GM23338 (cell line): ENCODE measurements around the gene STRBP.

Experiments
- CREB1 ChIP-seq: fragments of 250-450 bp; sonication (Bioruptor Pico); IDR thresholded peaks from 2 replicates; pipeline ENCODE4 v1.5.0; 2020; ENCODE audit warnings: low read depth, mild to moderate bottlenecking, moderate library complexity
- EZH2 ChIP-seq: fragments of 200-600 bp; sonication (generic); IDR thresholded peaks from one replicate; pipeline ENCODE4 v1.8.0; 2017; ENCODE audit warnings: antibody characterized with exemption, mild to moderate bottlenecking, low read depth; ENCODE audit not compliant: unreplicated experiment
- EZH2phosphoT487 ChIP-seq: fragments of 200-600 bp; sonication (generic); IDR thresholded peaks from one replicate; pipeline ENCODE4 v1.8.1; 2018; ENCODE audit warnings: antibody characterized with exemption; ENCODE audit not compliant: unreplicated experiment
- JUNB ChIP-seq: IDR thresholded peaks from one replicate; pipeline ENCODE4 v1.6.1; 2016; ENCODE audit warnings: antibody characterized with exemption; ENCODE audit not compliant: unreplicated experiment
- NANOG ChIP-seq: IDR thresholded peaks from 2 replicates; pipeline ENCODE4 v1.6.1; 2016; ENCODE audit warnings: antibody characterized with exemption, borderline replicate concordance
- POLR2AphosphoS5 ChIP-seq: IDR thresholded peaks from 2 replicates; pipeline ENCODE4 v1.6.1; 2016; ENCODE audit warnings: antibody characterized with exemption, low read depth
- REST ChIP-seq: IDR thresholded peaks from one replicate; pipeline ENCODE4 v1.6.1; 2018; ENCODE audit warnings: antibody characterized with exemption; ENCODE audit not compliant: unreplicated experiment
- ZNF114 ChIP-seq: fragments of 250-450 bp; sonication (Bioruptor Pico); IDR thresholded peaks from 2 replicates; pipeline ENCODE4 v1.5.0; 2020; ENCODE audit warnings: mild to moderate bottlenecking, moderate library complexity
- ZNF462 ChIP-seq: fragments of 250-450 bp; sonication (Bioruptor Pico); IDR thresholded peaks from 2 replicates; pipeline ENCODE4 v1.5.0; 2020; ENCODE audit warnings: mild to moderate bottlenecking, moderate library complexity
- TF ChIP-seq, protein P1 (sequence below), 2 experiments: fragments of 200-600 bp in 1 of 2; sonication (generic) in 1 of 2; conservative IDR thresholded peaks; 2 replicates each; pipeline versions ENCODE4 v1.5.1 to v1.6.1; 2016 to 2017; ENCODE audit warnings: antibody characterized with exemption in 2 of 2, low read depth in 2 of 2, mild to moderate bottlenecking in 2 of 2, moderate library complexity in 1 of 2

DNA sequence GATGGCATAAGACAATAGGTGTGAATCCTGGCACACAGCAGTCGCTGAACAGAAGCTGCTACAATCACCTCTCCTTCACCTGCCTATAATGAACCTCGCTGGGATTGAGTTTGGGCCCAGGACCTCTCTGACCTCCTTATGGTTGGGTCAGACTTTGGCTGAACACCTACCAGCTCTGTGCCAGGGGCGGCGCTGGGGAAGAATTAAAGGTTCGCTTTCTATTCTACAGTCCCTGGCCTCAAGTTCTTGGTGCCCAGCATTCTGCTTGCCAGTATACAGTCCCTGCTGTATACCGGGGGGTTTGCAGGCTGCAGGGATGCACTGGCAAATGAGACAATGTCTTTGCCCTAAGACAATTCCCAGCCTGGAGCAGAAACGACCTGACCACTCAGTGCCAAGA, 895 bp upstream of the STRBP start:
- TF ChIP-seq EZH2 (no peak), JUNB (no peak), ZNF114 (CRISPR knock-in tag) (no peak), CREB1 (CRISPR knock-in tag) (no peak), POLR2AphosphoS5 (no peak), NANOG (no peak), REST (no peak), EZH2phosphoT487 (no peak), ZNF462 (CRISPR knock-in tag) (no peak)
- TF ChIP-seq, protein P1, sequence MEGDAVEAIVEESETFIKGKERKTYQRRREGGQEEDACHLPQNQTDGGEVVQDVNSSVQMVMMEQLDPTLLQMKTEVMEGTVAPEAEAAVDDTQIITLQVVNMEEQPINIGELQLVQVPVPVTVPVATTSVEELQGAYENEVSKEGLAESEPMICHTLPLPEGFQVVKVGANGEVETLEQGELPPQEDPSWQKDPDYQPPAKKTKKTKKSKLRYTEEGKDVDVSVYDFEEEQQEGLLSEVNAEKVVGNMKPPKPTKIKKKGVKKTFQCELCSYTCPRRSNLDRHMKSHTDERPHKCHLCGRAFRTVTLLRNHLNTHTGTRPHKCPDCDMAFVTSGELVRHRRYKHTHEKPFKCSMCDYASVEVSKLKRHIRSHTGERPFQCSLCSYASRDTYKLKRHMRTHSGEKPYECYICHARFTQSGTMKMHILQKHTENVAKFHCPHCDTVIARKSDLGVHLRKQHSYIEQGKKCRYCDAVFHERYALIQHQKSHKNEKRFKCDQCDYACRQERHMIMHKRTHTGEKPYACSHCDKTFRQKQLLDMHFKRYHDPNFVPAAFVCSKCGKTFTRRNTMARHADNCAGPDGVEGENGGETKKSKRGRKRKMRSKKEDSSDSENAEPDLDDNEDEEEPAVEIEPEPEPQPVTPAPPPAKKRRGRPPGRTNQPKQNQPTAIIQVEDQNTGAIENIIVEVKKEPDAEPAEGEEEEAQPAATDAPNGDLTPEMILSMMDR (conservative IDR thresholded peaks at IDR 0.05; ENCODE audit: low read depth in 2 of 2), result no peak
